Activated CD4-positive, CD25-positive, alpha-beta regulatory T cell (primary cell): Measurements from ENCODE around the gene CDH11.

Experiments used
- DNase-seq, 4 experiments: peaks; one replicate each; lab custom pipeline; 2025; lab: John Stamatoyannopoulos, UW

The CDH11 gene, protein sequence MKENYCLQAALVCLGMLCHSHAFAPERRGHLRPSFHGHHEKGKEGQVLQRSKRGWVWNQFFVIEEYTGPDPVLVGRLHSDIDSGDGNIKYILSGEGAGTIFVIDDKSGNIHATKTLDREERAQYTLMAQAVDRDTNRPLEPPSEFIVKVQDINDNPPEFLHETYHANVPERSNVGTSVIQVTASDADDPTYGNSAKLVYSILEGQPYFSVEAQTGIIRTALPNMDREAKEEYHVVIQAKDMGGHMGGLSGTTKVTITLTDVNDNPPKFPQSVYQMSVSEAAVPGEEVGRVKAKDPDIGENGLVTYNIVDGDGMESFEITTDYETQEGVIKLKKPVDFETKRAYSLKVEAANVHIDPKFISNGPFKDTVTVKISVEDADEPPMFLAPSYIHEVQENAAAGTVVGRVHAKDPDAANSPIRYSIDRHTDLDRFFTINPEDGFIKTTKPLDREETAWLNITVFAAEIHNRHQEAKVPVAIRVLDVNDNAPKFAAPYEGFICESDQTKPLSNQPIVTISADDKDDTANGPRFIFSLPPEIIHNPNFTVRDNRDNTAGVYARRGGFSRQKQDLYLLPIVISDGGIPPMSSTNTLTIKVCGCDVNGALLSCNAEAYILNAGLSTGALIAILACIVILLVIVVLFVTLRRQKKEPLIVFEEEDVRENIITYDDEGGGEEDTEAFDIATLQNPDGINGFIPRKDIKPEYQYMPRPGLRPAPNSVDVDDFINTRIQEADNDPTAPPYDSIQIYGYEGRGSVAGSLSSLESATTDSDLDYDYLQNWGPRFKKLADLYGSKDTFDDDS

DNA sequence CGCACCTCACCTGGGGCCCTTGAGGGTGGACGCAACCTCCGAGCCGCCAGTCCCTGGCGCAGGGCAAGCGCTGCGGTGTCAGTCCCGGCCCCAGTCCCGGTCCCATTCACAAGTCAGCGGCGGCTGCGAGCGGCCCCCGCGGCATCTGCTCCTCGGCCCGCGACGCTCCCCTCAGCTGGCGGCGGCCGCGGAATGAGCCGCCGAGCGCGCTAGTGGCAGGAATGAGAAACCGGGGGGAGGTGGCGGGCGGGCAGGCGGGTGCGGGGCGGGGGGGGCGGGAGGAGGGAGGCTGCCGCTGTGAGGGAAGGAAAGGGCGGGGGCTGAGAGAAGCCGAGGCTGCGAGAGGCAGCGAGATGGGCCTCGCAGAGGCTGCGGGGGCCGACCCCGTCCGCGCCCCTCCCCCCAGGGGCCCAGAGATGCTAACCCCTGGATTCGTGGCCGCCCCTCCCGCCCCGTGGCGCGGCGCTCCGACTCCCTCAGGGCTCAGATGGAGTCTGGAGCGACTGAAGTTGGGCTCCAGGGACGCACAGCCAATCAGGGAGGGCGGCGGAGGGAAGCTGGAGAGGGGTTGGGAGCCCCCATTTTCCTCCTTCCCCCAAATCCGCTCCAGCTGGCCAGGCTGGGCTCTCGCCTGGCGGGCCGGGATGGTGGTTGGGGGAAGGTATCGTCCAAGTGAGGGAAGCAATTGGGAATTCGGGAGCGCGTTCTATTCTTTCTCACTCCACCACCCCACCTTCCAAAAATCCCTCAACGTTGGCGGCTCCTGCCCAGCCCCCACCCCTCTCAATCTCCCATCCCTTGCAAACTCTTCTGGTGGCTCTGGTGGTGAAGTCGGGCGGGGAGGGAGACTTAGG, at the start of gene CDH11:
TSS of gene CDH11 (minus strand) at position 194 of the 854 bp plus-strand sequence. CDS start 117,194 bp downstream, outside the sequence.
- DNase-seq: no peak

DNA sequence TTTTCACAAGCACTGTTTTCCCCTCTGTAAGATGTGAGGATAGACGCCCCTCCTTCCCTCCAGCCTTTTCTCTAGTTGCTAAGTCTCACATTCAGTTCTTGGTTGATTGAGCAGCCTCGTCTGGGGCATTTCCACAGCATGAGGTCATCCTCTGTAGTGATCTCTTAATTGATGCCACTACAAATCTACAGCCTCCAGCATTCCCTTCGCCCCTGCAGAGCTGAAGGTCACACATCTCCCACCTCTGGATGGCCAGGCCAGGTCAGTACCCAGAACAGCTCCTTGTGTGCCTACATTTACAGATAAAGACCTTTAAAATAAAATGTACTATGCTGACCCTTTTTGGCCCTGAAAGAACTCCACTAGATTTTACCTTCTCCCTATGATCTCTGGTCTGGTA, 32.5 kb upstream of the CDH11 start:
- DNase-seq: no peak

DNA sequence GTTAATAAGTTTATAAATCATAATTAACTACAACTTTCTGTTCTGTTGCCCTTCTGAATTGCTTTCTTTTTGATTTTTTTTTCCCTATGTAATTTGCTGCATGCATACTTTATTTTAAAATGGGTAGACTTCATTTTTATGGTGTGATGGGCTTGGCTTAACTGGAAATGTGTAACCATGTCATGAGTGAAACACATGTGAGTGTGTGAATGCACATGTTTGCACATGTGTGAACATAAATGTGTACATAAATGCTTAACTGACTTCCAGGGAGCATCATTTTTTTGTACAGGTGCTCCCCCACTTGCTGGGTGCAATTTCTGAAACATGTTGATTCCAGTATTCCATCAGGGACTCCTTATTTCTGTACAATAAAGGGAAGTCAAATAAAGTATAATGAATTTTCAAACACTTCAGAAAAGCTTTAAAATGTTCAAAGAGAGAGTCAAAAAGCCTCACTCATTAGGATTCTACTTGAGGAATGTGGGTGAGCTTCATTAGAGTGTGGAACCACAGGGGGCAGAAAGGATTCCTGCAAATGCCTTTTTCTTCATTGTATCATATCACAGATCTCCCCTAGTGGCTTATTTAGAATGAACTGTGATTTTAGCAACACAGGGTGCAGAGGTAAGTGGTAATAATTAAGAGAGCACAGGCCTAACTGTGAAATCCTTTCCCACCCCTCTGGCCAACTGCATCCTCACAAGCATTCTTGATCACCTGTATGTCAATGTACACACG, 31.7 kb upstream of the CDH11 start:
- DNase-seq: no peak

DNA sequence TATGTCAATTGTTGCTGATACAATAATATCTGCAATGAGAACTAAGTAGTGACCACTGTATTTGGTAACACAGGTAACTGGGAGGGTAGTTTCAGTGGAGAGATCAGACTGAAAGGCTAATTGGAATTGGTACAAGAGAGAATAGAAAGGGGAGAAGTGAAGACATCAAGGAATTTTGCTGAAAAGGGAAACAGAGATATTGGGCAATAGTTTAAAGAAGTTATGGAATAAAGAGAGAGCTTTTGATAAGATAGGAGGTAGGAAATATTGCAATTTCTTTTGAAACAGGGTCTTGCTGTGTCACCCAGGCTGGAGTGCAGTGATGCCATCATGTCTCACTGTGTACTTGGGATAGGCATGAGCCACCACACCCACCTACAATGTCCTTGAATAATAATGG, 26.9 kb upstream of the CDH11 start:
- DNase-seq: no peak

DNA sequence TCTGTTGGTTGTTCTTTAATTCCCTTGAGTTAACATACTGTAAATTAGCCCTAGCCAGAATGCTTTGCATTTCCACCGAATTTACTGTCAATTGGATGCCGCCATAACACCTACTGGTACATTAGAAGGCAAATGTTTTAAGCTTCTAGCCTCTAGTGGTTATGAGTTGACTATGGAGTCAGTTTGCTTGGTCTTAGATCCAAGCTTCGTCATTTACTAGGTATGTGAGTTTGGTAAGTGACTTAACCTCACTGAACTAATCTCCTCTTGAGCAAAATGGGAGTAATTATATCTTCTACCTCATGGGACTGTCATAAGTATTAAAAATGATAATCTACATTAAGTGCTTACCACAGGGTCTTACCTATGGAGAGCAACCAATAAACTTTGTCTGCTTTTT, 20.4 kb upstream of the CDH11 start:
- no peak for DNase-seq

DNA sequence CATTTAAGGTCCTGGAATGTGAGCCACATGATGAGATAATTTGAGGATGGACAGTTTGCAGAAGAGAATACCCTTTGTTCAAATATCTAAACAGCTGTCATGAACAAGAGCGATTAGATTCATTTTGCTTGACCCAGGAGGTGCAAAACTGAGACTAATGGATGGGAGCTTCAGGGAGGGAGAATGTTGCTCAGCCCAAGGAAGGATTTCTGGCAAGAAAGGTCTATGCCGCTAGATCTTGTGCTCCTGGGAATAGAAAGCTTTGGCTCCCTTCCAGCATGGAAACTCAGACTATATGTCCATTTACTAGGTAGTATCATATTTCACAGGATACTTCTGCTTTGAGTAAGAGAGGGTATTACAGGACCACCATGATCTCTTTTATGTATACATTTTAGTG, 14.8 kb upstream of the CDH11 start:
- DNase-seq: no peak

DNA sequence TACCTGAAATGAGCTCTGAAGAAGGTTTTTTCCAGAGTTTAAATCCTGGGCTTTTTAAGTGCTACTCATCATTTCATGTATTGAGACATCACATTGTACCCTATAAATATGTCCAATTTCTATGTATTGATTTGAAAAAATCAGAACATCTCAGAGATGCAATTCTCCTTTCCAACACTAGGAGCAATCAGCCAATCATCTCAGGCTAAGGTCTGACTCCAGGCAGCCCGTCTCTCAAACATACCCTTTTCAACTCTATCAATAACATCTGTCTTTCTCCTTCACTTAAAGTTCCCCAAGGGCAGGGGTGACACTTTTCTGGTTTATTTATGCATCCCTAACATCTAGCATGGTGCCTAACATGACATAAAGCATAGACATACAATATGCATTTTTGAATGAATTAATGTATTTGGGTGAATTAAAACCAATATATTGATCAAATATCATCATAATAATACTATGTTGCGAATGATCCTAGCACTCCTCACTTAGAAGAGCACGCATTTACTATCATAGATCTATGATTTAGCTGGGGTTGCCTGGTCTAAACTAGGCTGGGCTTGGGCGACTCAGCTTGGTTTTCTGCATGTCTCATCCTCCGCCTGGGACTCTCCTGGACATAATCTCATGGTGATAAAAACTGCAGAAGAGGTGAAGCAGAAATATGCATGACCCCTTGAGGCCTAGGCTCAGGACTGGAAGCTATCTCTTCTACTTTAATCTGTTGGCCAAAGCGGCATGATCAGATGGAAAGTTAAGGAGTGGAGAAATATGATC, 5.2 kb upstream of the CDH11 start:
- DNase-seq: no peak

DNA sequence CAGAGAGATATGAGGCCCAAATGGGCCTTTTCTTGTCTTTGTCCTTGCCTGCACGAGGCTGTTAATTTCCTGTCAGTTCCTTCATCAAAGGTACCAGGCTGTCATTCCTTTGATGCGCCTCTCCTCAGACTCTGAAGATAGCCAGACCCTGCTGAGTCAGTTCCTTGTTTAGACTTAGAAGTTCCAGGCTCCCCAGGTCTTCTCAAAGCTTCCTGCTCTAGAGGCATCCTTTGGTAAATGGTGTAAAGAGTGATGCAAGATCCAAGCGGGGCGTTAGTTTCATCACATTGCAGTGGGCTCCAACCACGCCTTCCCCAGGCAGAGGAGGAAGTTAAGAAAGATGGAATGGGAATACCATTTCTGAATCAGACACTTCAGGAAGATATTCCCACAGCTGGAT, 4.0 kb upstream of the CDH11 start:
- no peak for DNase-seq

DNA sequence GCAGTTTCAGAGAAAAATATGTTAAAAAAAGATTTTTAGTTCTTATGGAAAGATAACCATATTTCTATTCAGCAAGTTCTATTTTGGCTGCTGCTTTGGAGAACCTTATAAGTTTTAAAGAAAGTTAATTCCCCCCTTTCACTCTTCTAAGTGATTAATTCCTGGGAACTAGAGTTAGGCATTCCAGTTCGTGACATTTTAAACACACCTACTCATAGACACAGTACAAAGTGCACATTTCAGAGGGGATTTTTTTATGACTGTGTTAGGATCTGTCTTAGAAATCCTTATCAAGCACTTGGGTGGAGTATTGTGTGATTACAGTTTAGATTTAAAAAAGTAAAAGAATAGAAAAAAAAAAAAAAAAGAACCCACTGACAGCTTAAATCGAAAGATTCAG, 3.5 kb upstream of the CDH11 start:
- no peak for DNase-seq

DNA sequence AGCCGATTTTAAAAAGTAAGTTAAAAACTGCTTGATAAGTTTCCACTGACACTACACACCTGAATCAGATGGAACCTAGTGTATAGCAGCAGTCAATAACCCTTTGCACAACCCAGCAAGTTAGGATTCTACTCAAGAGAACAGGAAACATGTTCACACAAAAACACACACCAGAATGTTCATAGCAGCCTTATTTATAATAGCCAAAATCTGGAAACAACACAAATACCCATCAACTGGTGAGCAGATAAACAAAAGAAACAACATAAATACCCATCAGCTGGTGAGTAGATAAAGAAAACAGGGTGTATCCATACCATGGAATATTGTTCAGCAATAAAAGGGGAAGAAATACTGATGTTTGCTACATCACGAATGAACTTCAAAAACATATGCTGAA, 2.7 kb upstream of the CDH11 start:
- no peak for DNase-seq

DNA sequence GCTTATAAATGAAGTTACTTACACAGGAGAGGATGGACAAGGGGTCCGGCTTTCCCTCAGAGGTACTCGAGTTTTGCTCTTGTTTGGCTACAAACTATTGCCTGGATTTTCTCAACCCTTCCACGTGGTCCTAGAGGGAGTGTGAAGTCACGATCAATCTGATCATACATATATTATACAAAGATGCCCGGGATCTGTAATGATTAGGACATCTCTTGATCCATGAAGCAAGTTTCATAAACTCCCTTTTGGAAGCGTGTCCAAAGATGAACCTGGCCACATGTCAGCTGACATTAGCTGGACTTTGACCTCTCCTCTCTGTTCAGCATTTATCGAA, 2.3 kb upstream of the CDH11 start:
- DNase-seq: no peak

DNA sequence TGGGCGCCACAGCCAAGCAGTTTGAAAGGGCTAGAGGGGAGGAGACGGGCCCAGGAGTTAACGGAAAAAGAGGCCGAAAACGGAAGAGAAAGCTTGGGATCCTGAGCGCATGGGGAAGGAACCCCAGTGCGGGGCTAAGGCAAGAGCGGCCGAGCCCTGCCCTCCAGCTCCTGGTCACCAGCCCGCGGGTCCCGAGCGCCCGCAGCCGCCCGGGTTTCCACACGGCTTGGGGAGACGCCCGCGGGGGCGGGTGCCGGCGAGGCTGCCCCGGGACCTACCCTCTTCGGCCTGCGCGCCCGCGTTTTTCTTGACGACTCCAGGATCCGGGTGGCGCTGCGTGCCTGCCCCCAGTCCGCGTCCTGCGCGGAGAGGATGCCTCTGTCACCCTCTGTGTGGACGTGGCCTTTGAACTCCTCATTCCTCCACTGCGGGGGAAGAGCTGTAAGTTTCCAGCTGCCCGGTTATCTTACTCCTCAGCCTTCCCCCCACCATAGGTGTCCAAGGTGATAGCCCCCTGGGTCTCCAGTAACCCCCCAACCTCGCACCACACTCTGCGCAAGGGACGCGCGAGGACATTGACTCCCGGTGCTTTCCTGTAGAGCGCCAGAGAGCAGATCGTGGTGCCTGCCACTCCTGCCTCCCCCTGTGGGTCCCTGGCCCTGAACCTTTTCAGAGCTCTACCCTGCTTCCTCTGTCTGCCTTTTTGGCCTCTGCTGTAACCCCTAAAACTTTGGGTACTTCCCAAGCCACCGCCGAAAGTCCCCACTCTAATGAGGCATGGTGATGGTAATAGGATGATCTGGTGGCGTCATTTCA, 1.7 kb upstream of the CDH11 start:
- no peak for DNase-seq

DNA sequence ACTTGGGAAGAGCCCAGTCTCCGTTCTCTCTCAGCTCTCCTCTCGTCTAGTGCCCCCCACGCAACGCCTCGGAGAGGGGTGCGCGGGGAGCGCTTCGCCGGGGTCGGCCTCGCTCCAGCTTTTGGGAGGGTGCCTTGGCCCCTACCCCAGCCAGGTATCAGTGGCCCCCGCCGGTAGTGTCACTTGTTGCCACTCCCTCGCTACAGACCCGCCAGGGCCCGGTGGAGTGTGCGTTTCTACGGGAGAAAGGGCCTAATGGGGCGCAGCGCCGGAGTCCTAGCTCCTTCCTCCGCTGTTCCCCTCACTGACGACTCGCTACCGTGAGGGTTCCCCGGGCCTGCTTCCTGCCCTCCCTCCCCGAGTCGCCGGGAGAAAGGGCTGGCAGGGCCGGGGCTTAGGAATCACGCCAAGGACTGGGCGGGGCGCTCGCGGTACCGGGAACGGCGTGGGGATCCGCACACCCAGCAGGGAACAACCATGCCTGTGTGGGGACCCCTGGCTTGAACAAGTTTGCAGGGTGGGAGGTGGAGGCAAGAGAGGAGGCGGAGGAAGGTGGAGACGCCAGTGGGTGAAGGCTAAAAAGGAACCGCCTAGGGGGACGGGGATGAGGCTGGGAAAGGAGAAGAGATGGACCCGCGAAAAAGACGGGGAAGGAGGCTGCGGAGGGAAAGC, 997 bp upstream of the CDH11 start:
- DNase-seq: no peak

DNA sequence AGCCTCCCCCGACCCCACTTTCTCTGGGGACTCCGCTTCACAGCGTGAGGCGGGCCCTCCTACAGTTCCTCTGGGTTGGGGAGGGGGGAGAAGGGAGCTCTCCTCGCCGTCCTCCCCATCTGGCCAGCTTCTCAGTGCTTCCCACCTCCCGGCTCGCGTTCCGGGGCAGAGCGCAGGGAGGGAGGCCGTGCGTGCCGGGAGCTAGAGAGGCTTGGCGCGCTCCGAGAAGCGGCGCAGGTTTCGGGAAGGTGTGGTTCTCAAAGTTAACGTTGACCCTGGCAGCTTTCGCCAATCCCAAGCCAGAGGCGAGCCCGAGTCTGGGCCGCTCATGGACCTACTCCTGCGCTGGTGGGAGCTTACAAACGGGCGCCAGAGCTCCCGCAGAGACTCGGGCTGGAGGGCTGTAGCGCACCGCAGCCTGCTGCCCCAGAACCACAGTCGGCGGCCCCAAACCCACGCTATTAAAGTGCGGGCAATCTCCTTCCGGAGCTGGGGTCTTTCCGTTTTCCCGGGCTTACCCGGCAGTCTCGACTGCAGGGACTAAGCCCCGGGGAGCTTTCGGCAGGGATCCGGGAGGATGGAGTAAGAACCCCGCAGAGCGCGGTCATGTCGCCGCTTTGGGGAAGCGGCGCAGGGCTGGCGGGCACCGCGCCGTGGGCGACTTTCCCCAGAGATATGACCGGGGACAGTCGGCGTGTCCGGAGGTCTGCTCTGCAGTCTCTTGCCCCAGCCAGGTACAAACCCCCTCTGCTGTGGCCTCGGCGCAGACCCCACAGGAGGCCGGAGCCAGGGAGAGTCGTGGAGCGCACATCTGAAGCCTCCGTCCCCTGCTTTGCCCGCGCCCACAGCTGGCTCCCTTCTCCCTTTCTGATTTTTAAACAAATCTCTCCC, 787 bp downstream of the CDH11 start:
- DNase-seq: no peak

DNA sequence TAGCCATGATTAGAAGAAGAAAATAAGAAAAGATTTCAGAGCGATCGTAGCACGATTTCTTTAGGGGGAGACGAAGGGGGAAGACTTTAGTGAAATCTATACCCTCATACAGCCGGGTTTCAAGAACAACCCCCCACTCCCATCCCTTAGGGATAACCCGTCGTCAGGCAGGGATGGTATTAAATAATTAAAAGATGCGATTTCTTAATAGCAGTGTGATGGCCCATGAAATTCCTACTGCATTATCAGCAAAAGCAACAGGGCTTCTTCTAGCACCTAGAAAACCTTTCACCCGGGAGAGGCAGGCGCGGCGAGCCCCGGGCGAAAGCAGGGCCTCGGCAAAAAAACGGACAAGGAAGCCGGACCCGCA, 1.4 kb downstream of the CDH11 start:
- DNase-seq: no peak

DNA sequence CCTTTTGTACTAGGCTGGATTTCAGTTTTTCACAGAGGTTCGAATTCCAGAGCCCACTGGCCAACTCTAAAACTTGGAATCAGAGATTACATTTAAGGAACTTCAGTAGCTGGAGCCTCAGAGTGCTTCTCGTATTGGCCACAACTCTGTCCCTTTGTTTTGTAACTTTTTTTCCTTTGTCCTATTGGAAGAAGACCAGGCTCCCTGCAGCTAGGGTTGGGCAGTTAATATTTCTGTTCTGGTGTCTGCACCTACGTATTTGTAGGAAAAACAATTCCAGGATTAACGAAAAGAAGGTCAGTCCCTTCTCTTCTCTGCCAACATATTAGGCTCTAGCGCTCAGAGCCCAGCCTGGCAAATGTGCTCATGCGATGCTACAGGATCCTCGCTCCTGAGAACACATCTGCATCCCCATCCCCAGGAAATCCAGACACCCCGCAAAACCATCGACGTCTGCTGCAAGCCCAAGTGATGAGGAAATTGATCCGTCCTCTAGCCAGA, 1.9 kb downstream of the CDH11 start:
- DNase-seq: no peak

DNA sequence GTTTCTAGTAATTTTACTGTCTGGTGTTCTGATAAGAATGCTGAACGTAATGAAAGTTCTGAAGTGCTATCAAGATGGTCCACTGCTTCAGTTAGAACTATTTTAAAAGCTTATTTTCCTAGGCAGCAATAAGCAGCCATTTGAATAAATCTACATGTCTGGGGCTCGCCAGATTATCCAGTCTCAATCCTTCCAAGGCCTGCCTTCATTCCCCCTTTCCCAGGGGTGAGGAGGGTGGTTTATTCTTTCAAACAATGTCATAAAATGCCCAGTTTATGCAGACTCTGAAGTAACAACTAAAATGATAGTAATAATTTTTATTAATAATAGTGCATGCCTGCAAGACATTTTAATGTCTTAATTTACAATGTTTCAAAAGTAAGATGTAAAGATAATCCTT, 2.4 kb downstream of the CDH11 start:
- DNase-seq: no peak

DNA sequence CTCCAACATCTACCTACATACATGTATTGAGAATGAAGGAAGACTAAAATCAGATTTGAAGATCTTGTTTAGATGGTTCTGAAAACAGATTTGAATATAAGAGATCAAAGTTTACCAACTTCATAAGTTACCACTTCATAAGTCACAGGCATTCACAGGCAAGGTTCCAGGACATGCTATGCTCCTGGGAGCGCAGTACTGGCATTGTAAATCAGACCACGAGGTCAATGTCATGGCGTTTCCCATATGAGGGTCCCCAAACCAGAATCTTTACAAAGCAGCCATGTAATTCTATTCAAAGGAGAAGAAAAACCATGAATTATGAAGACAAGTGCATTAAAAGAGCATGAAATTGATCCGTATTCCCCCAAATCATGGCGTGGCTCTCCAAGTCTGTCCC, 3.0 kb downstream of the CDH11 start:
- DNase-seq: no peak
